ENCODE measurements around the gene ROPN1L. TPM values are rescaled to one million over a fixed set of nuclear protein-coding genes. Genes with fewer than 3 reads are reported as not detected.

The ROPN1L gene
- total and polyA plus RNA-seq, 7 experiments from 2014 or later: 0.32 to 2.6 (median 1.4) TPM

DNA sequence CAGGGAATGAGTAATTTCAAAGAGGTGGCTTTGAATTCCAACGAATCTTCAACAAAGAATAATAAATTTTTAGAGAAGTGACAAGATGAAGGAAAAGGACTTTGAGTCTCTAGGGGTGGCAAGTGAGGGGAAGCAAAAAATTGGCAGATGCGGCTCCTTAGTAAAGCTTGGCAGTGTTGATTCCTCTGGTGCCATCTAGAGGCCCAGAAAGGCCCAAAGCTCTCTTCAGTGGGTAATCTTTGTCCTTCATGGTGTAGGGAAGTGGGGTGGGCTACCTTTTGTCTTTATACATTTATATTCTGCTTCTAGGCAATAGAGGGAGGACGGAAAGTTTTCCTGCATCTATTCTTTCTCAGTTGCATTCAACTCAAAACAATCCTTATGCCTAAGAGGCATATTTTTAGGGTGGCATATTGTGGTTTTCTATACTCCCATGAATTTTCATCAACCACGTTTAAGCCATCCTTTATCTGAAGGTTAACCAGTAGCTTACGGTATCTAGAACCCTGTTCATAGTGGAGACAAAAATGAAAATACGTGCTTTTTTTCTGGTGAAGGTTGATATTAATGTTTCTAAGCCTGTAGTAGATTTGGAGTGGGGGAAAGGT is 17.5 kb upstream of the ROPN1L start:
- Mint-ChIP-seq H3K27ac (peak overlapping the region in 4 of 9 donors; percentile 15 to 46 (median 24)), H3K4me1 (peaks cover 11 to 53% (median 35%) of the 10 kb centered on the region in 7 donors), H3K9me3 (no peaks in the 10 kb centered on the region), H3K27me3 (no peaks in the 10 kb centered on the region), H3K36me3 (peaks cover 17 to 37% (median 29%) of the 10 kb centered on the region in 5 donors), H3K4me3 (no peak overlapping the region)
- Histone ChIP-seq H3K27me3 (ENCODE audit: control insufficient read depth in 2 of 2, insufficient read depth in 2 of 2, low read length in 2 of 2) (no peaks in the 10 kb centered on the region), H3K4me3 (ENCODE audit: low read length) (no peak overlapping the region), H3K9me3 (ENCODE audit: control insufficient read depth in 2 of 3, low read length in 3 of 3) (no peaks in the 10 kb centered on the region), H3K27ac (ENCODE audit: low read depth, low read length) (no peak overlapping the region), H3K36me3 (ENCODE audit: control insufficient read depth in 2 of 3, insufficient read depth in 3 of 3, low read length in 3 of 3) (peaks cover 14 to 41% (median 18%) of the 10 kb centered on the region in 3 experiments), H3K4me1 (ENCODE audit: control insufficient read depth in 2 of 2, insufficient read depth in 2 of 2, low read length in 2 of 2) (peaks cover 0 to 21% of the 10 kb centered on the region in 2 donors)
- intact Hi-C loops (cut with micrococcal nuclease): loop anchor here (1.0 to 2.0 kb wide), 2 partner anchors 17 to 140 kb away; partner anchors contain the start of gene ROPN1L (in 1 of the 2)
- peak; percentile 60 for ATAC-seq
- POLR2A ChIA-PET: interaction anchor here (0.6 kb wide), 1 partner anchor 10 kb away, joined by 3 read pairs; no protein-coding TSS in a partner anchor
- peak in 3 of 9 donors; percentile 19 to 29 (median 22) for DNase-seq
- CTCF ChIA-PET: interaction anchor here (3.7 to 4.2 kb wide), 2 partner anchors 140 to 204 kb away, joined by 14 to 18 read pairs; no protein-coding TSS in a partner anchor

DNA sequence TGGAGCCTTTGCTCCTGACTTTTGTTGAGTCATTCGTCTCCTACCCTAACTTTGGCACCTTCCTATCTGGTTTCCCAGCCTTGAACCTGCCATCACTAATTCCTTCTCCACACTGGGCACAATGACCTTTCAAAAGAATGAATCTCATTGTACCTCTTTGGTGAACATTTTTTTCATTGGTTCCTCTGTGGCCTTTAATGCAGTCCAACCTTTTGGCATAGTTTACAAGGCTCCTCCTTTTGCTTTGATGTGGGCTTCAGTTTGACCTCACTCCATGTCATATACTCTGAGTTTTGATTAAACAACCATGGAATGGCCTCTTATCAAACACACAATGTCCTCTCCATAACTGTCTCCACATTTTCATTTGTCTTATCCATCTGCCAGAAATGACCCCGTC is 14.5 kb upstream of the ROPN1L start:
- peaks cover 0 to 5% of the 10 kb centered on the region in 2 donors for H3K4me1 ChIP-seq (ENCODE audit: control insufficient read depth in 2 of 2, insufficient read depth in 2 of 2, low read length in 2 of 2)
- Mint-ChIP-seq H3K27me3 (no peaks in the 10 kb centered on the region), H3K4me3 (no peak overlapping the region), H3K36me3 (peaks cover 20 to 52% (median 29%) of the 10 kb centered on the region in 5 donors), H3K4me1 (peaks cover 0 to 43% (median 19%) of the 10 kb centered on the region in 7 donors), H3K27ac (peak overlapping the region in 5 of 9 donors; percentile 1 to 82 (median 17)), H3K9me3 (no peaks in the 10 kb centered on the region)
- H3K27me3 ChIP-seq (ENCODE audit: control insufficient read depth in 2 of 2, insufficient read depth in 2 of 2, low read length in 2 of 2): no peaks in the 10 kb centered on the region
- ATAC-seq: no peak
- ChIA-PET POLR2A (no interaction called here), CTCF (no interaction called here)
- peaks cover 18 to 58% (median 22%) of the 10 kb centered on the region in 3 experiments for H3K36me3 ChIP-seq (ENCODE audit: control insufficient read depth in 2 of 3, insufficient read depth in 3 of 3, low read length in 3 of 3)
- H3K27ac ChIP-seq (ENCODE audit: low read depth, low read length): no peak overlapping the region
- DNase-seq: no peak
- H3K4me3 ChIP-seq (ENCODE audit: low read length): no peak overlapping the region
- intact Hi-C loops (cut with micrococcal nuclease): no loop called here
- H3K9me3 ChIP-seq (ENCODE audit: control insufficient read depth in 2 of 3, low read length in 3 of 3): no peaks in the 10 kb centered on the region

DNA sequence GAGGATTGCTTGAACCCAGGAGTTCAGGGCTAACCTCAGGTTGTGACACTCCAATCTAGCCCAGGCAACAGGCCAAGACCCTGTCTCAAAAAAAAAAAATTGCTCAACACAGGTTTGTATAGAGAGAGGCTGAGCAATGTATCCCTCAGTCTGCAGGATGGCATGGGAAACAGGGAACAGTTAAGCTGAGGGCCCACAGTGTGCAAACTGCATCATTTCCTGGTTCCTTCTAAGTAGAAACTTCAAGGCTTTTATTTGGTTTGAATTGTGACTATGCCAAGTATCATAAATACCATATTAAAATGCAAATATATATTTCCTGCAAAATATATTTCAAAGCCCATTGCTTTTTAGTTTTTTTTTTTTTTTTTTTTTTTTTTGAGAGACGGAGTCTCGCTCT is 13.7 kb upstream of the ROPN1L start:
- peaks cover 23 to 59% (median 34%) of the 10 kb centered on the region in 5 donors for H3K36me3 Mint-ChIP-seq
- ChIA-PET CTCF (no interaction called here), POLR2A (no interaction called here)
- Histone ChIP-seq H3K27me3 (ENCODE audit: control insufficient read depth in 2 of 2, insufficient read depth in 2 of 2, low read length in 2 of 2) (no peaks in the 10 kb centered on the region), H3K4me3 (ENCODE audit: low read length) (no peak overlapping the region), H3K27ac (ENCODE audit: low read depth, low read length) (no peak overlapping the region), H3K36me3 (ENCODE audit: control insufficient read depth in 2 of 3, insufficient read depth in 3 of 3, low read length in 3 of 3) (peaks cover 18 to 65% (median 23%) of the 10 kb centered on the region in 3 experiments), H3K4me1 (ENCODE audit: control insufficient read depth in 2 of 2, insufficient read depth in 2 of 2, low read length in 2 of 2) (no peaks in the 10 kb centered on the region), H3K9me3 (ENCODE audit: control insufficient read depth in 2 of 3, low read length in 3 of 3) (no peaks in the 10 kb centered on the region)
- intact Hi-C loops (cut with micrococcal nuclease): no loop called here
- no peaks in the 10 kb centered on the region for H3K9me3 Mint-ChIP-seq
- peaks cover 4 to 40% (median 16%) of the 10 kb centered on the region in 7 donors for H3K4me1 Mint-ChIP-seq
- H3K27me3 Mint-ChIP-seq: no peaks in the 10 kb centered on the region
- H3K27ac Mint-ChIP-seq: no peak overlapping the region
- H3K4me3 Mint-ChIP-seq: no peak overlapping the region
- no peak for ATAC-seq
- no peak for DNase-seq

DNA sequence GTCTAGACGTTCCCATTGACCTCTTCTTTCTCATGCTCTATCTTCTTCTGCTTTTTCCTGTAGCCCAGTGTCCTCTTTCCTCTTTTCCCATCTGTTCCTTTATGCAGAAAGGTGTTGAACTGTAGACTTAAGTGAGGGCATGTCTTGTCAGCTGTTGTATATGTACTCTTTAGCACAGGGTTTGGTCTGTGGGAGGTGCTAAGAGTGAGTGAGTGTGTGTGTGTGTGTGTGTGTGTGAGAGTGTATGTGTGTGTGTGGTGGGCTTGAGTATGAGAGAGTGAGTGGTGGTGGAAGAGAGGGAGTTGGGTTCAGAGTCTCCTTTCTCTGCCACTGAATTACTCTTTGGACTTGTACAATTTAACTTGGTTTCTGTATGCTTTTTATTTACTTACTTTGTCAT is 10.3 kb upstream of the ROPN1L start:
- Histone ChIP-seq H3K4me3 (ENCODE audit: low read length) (no peak overlapping the region), H3K27ac (ENCODE audit: low read depth, low read length) (no peak overlapping the region), H3K4me1 (ENCODE audit: control insufficient read depth in 2 of 2, insufficient read depth in 2 of 2, low read length in 2 of 2) (no peaks in the 10 kb centered on the region), H3K9me3 (ENCODE audit: control insufficient read depth in 2 of 3, low read length in 3 of 3) (no peaks in the 10 kb centered on the region), H3K27me3 (ENCODE audit: control insufficient read depth in 2 of 2, insufficient read depth in 2 of 2, low read length in 2 of 2) (no peaks in the 10 kb centered on the region), H3K36me3 (ENCODE audit: control insufficient read depth in 2 of 3, insufficient read depth in 3 of 3, low read length in 3 of 3) (peaks cover 13 to 61% (median 19%) of the 10 kb centered on the region in 3 experiments)
- Mint-ChIP-seq H3K4me3 (no peak overlapping the region), H3K27me3 (no peaks in the 10 kb centered on the region), H3K9me3 (no peaks in the 10 kb centered on the region), H3K4me1 (peaks cover 6 to 28% (median 18%) of the 10 kb centered on the region in 7 donors), H3K27ac (peak overlapping the region in 5 of 9 donors; percentile 21 to 73 (median 54)), H3K36me3 (peaks cover 25 to 54% (median 32%) of the 10 kb centered on the region in 5 donors)
- no peak for DNase-seq
- ATAC-seq: no peak
- intact Hi-C loops (cut with micrococcal nuclease): no loop called here
- ChIA-PET POLR2A (no interaction called here), CTCF (no interaction called here)

DNA sequence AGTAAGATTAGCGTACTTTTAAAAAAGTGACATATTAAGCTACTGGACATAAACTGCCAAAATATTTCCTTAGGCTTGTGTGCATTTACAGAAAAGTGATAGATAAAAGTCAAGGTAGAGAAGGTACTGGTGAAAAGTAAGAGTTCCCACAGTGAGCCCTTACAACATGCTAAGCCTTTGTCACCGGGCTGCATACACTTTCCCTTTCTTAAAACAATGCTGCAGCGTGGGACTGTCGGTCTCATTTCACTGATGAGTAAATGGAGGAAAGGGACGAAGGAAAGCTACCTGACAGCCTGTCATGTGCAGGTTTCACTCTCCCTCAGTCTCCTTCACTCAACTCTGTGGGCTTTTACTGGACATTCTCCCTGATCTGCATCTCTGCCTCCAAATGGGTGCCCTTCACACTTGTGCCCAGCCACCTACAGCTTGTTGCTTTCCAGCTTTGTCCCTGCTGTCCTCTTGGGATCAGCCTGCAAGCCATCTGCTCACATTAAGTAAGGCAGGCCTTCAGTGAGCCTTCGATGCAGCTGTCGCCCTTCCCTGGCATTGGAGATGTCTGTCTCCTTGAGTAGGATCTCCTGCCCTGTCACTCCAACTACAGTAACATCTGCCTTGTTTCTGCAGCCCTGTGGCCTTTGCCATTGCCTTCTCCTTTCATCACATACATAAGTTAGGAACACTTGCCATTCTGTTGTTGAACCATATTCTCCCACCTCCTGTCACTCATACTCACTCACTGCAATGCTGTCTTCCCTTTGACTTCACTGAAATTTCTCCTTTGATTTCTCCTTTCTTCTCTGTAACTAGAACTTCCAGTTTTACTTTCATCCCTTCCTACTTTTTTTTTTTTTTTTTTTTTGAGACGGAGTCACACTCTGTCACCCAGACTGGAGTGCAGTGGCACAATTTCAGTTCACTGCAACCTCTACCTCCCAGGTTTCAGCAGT is 9.3 kb upstream of the ROPN1L start:
- intact Hi-C loops (cut with micrococcal nuclease): no loop called here
- CTCF ChIA-PET: no interaction called here
- Histone ChIP-seq H3K36me3 (ENCODE audit: control insufficient read depth in 2 of 3, insufficient read depth in 3 of 3, low read length in 3 of 3) (peaks cover 9 to 52% (median 13%) of the 10 kb centered on the region in 3 experiments), H3K4me1 (ENCODE audit: control insufficient read depth in 2 of 2, insufficient read depth in 2 of 2, low read length in 2 of 2) (no peaks in the 10 kb centered on the region), H3K27ac (ENCODE audit: low read depth, low read length) (no peak overlapping the region), H3K27me3 (ENCODE audit: control insufficient read depth in 2 of 2, insufficient read depth in 2 of 2, low read length in 2 of 2) (no peaks in the 10 kb centered on the region), H3K4me3 (ENCODE audit: low read length) (no peak overlapping the region), H3K9me3 (ENCODE audit: control insufficient read depth in 2 of 3, low read length in 3 of 3) (no peaks in the 10 kb centered on the region)
- Mint-ChIP-seq H3K27me3 (no peaks in the 10 kb centered on the region), H3K4me3 (no peak overlapping the region), H3K4me1 (peaks cover 6 to 24% (median 15%) of the 10 kb centered on the region in 7 donors), H3K36me3 (peaks cover 19 to 52% (median 24%) of the 10 kb centered on the region in 5 donors), H3K9me3 (no peaks in the 10 kb centered on the region), H3K27ac (peak overlapping the region in 7 of 9 donors; percentile 11 to 71 (median 67))
- no peak for DNase-seq
- ATAC-seq: no peak
- POLR2A ChIA-PET: no interaction called here

DNA sequence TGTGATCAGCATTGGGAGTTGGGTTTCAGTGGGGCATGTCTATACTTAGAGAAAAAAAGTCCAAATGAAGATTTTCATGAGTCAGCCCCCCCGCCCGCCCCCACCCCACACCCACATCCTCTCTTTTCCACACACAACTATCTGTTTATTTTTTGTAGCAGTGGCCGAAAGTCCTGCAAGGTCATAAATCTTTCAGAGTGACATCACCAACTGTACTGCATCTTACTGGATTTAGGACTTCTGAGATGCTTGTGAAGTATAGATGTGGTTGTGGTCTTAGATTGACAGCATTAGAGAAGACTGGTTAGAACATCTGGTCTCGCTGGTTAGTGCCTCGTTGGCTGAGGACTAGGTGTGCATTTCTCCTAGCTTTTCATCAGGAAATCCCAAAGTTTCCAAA is 7.3 kb upstream of the ROPN1L start:
- Histone ChIP-seq H3K27ac (ENCODE audit: low read depth, low read length) (no peak overlapping the region), H3K27me3 (ENCODE audit: control insufficient read depth in 2 of 2, insufficient read depth in 2 of 2, low read length in 2 of 2) (no peaks in the 10 kb centered on the region), H3K4me1 (ENCODE audit: control insufficient read depth in 2 of 2, insufficient read depth in 2 of 2, low read length in 2 of 2) (no peaks in the 10 kb centered on the region), H3K36me3 (ENCODE audit: control insufficient read depth in 2 of 3, insufficient read depth in 3 of 3, low read length in 3 of 3) (peaks cover 9 to 49% (median 13%) of the 10 kb centered on the region in 3 experiments), H3K9me3 (ENCODE audit: control insufficient read depth in 2 of 3, low read length in 3 of 3) (no peaks in the 10 kb centered on the region), H3K4me3 (ENCODE audit: low read length) (no peak overlapping the region)
- Mint-ChIP-seq H3K4me1 (peaks cover 6 to 28% (median 18%) of the 10 kb centered on the region in 7 donors), H3K36me3 (peaks cover 21 to 44% (median 22%) of the 10 kb centered on the region in 5 donors), H3K9me3 (no peaks in the 10 kb centered on the region), H3K27ac (no peak overlapping the region), H3K27me3 (no peaks in the 10 kb centered on the region), H3K4me3 (no peak overlapping the region)
- ChIA-PET POLR2A (interaction anchor here (0.6 kb wide), 1 partner anchor 11 kb away, joined by 3 read pairs; no protein-coding TSS in a partner anchor), CTCF (no interaction called here)
- DNase-seq (no peak), ATAC-seq (no peak)
- intact Hi-C loops (cut with micrococcal nuclease): no loop called here
